Endometrium (tissue), 2 donors: Measurements from ENCODE around the gene FCRL6.

Experiments
- FAIRE-seq: peaks from 2 replicates; lab custom pipeline; 2012; peaks lifted over from hg19 to GRCh38; lab: Jason Lieb, UNC
- donor health status: control.
- donor health status: control.

The FCRL6 gene

DNA sequence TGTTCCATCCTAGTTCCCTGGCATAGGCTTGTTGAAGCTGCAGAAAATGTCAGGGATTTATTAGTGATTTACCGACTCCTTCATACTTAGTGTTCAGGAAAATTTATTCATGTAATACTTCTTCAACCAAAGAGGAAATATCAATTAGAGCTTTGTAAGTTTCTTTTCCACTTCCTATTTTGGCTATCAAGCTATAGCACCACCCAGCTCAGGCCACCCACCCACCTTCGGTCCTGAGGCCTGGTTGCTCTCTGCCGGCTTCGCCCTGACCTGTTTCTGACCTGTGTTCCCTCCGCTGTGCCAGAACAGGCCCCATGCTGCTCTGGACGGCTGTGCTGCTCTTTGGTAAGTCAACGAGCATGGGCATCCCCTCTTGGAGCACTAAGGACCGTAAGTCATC is at the start of gene FCRL6:
TSS of gene FCRL6 (plus strand) at position 250 of the 400 bp plus-strand sequence. CDS start at position 315, 65 bp downstream.
- no peak for FAIRE-seq

- FAIRE-seq, result no peak
Measured at GRCh38 chr1:159753386-159753785, 48.8 kb upstream of the FCRL6 start.

DNA sequence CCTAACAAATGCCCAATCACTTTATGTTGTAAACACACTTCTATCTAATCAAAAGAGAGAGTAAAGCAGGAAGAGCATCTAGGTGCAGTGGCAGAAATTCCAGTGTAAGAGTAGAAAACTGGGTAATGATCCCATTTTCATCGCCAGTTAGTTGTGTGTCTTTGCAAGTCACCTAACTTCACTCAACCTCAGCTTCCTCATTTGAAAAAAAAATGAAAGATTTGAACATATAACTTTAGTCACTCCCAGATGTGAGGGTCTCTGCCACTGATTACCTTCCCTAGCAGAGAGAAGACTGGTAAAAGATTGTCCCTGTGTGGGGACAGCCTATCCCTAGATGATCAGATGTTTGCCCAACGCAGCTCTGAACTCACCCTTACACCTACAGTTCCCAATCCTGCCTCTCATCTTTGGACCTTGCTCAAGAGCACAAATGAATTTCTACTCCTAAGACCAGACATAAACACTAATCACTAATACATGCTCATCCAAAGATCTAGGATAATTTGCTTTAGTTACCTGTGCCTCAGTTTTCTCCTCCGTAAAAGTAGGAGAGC is 46.6 kb upstream of the FCRL6 start:
- no peak for FAIRE-seq

- FAIRE-seq, result no peak
Measured at GRCh38 chr1:159756397-159756796, 45.8 kb upstream of the FCRL6 start.

DNA sequence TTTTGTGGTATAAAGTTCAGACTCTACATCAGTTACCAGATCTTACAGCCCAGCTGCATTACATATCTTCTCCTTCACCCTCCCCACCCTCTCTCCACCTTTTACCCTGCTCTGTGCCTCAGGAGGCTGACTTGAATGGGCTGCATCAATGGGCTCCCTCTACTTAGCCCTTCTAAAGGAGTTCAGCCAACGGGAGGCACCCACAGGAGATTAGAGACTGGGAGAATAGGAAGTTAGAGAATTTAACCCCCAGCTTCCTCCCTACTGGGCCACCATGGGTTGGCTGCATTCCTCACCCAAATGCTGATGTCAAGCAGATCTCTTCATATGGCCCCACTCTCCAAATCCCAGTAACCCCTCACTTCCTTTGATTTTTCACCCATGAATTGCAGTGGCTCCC is 38.5 kb upstream of the FCRL6 start:
- no peak for FAIRE-seq

- FAIRE-seq, result no peak
Measured at GRCh38 chr1:159765806-159766205, 36.4 kb upstream of the FCRL6 start.

GRCh38 chr1:159771127-159771895 is 30.8 kb upstream of the FCRL6 start:
- FAIRE-seq, result no peak

DNA sequence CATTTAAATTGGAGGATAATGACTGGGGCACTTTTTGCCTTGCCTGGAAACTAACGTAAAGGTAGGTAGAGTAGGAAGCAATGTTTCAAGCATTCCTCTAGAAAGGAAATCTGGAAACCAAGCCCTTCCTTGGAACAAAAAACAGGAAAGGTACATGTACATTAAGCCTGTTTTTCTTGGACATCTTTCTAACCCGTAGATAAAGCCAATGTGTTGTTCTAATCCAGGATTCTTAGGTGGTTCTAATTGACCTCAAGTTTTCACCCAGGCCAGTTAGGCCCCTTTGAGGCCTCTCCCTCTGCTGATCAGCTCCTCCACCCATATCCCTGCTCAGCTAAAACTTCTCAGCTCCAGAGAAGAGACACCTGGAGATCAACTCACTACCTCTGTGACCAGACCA is 27.7 kb upstream of the FCRL6 start:
- FAIRE-seq, result no peak

DNA sequence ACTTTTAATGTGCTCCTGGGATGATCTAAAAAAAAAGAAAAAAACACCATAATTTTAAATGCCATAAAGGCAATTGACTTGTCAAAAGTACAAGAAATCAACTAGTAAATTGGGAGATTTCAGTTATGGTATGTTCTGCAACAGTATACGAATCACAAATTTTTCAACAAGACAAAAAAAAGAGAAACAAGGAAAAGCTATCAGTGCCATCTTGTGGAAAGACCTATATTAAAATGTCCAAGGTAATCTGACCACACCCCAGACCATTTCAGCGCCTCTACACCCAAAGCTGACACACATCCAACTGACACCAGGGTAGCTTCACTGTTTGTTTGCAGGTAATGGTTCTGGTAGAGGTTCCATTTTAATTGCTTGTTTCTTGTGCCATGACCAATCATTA is 26.4 kb upstream of the FCRL6 start:
- FAIRE-seq, result no peak

GRCh38 chr1:159778266-159778665 is 23.9 kb upstream of the FCRL6 start:
- no peak for FAIRE-seq

GRCh38 chr1:159779403-159779851 is 22.7 kb upstream of the FCRL6 start:
- FAIRE-seq, result no peak

GRCh38 chr1:159780583-159781582 is 21.3 kb upstream of the FCRL6 start, which contains the start of gene DUSP23:
Gene DUSP23, plus strand, starts transcription at chr1:159780962. Its CDS starts 139 bp downstream, at chr1:159781101.
- peak; percentile 99 for FAIRE-seq

- no peak for FAIRE-seq
Measured at GRCh38 chr1:159781992-159782391, 20.2 kb upstream of the FCRL6 start.

DNA sequence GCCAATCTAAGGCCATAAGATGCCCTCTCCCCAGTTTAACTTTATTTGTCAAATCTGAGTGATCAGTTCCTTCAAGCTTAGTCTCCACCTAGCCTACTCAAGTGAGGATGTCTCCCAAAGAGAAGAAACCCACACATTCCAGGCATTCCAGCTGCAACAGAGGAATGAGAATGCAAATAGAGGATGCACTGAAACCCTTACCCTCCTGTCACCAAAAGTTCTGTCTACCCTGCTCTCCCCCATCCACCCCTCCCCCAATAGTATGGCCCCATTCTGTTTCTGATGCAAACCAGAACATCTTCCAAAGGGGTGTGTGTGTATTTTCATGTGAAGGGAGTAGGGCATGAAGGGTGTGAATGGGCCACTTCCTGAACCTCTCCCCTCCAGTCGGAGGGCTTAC is 18.4 kb upstream of the FCRL6 start:
- FAIRE-seq, result no peak

DNA sequence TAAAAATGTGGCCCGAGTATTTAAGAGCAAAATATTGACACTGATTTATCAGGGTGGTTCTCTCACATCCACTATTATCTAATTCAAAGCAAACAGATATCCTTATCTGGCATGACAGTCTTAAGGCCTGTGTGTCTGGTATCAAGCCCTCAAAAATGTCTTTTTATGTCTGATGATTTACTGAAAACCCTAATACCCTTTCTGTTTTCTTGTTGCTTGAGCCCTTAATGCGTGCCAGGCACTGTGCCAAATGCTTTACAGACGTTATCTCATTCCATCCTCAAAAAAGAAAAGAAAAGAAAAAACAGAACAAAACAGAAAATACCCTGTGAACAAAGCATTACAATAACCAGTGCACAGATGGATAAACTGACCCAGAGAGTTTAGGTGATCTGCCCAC is 15.7 kb upstream of the FCRL6 start:
- FAIRE-seq, result no peak

DNA sequence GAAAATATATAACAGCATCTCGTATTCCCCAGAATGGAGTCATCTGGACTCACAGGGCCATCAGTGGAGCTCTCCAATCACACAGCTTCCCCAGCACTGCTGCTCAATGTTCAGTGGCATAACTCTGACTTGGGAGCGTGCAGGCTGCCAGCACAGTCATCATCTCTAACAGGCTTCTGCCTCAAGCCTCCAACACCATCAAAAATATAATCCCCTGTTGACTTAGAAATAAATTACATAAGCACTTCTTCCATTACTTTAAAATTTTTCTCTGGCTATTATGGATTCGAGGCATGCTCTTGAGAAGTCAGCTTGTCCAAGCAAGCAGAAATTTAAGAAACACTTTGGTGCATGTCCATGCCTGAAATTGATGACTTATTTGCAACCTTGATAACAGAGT is 15.2 kb upstream of the FCRL6 start:
- no peak for FAIRE-seq

- no peak for FAIRE-seq
Measured at GRCh38 chr1:159790237-159790917, 11.8 kb upstream of the FCRL6 start.

- FAIRE-seq, result no peak
Measured at GRCh38 chr1:159791031-159791430, 11.1 kb upstream of the FCRL6 start.

DNA sequence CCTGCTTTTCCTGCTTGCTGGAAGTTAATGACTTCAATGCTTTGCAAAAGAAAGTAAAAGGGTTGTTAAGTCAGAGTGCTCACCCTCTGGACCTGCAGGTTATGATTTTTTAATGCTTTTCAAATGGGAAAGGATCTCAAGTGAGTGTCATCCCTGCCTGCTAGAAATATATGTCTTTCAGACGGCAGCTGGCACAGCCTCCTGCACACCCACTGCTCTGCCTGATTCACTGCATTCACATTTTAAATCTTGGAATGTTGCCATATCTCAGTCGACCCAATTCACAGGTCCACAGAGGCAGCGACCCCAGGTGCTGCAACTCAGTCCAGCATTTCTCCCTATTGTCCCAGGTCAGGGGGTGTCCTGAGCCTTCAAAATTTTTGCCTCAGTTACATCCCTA is 10.7 kb upstream of the FCRL6 start:
- FAIRE-seq, result no peak

- no peak for FAIRE-seq
Measured at GRCh38 chr1:159795534-159795933, 6.6 kb upstream of the FCRL6 start.

DNA sequence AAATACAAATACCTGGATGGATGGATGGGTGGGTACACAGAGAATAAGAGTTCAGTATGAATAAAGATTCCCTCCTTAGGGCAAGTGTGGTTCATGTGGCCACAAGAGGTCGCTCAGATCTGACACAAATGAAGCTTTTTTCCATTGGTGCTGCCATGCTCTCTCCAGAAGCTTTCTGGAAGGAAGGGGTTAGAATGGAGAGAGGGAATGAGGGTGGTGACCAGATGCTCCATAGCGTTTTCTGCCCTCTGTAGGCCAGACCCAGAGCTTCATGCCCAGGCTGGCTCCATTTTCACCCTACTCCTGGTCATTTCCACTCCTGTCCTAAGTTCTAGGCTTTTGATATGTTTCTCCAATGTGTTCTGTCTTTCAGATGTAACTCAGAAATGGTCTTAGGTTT is 3.3 kb upstream of the FCRL6 start:
- no peak for FAIRE-seq

DNA sequence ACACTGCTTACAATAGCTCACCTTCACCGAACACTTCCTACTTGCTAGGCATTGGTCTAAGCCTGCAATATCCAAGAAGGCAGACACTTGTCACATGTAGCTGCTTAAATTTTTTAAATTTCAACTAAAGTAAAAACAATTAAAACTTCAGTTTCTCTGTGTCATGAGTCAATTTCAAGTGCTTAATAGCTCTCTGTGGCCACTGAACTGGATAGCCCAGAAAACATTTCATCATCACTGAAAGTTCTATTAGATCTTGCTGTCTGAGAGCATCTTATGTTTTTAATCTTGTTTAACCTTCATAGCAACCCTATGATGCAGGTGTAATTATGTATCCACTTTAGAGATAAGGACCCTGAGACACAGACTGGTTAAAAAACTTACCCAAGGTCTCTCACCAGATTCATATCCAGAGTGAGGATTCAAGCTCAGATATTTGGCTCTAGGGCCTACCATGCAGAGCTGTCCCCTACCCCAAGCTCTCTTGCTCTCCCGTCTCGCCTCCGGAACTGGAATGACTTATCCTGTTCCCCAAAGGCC is 2.6 kb upstream of the FCRL6 start:
- no peak for FAIRE-seq
